Endodermal cell (in vitro differentiated cells): ENCODE results near the gene MUSK. TPM values are rescaled to one million over a fixed set of nuclear protein-coding genes. Genes with fewer than 3 reads are reported as not detected.

ENCODE experiments used
- DNase-seq: peaks from one replicate; pipeline ENCODE4 v3.0.0-alpha.2; 2017
- H3K27ac ChIP-seq: 2 replicates; pipeline ENCODE4 v1.5.1; 2013; ENCODE audit warnings: mild to moderate bottlenecking, low read depth, low read length, moderate library complexity
- H3K27me3 ChIP-seq: 2 replicates; pipeline ENCODE4 v1.6.1; 2013; ENCODE audit warnings: mild to moderate bottlenecking, low read length, moderate library complexity; ENCODE audit not compliant: insufficient read depth, control insufficient read depth, poor library complexity, severe bottlenecking
- H3K36me3 ChIP-seq: 2 replicates; pipeline ENCODE4 v1.7.0; 2013; ENCODE audit warnings: mild to moderate bottlenecking, low read length, moderate library complexity; ENCODE audit not compliant: control insufficient read depth, insufficient read depth
- H3K4me1 ChIP-seq: one replicate; pipeline ENCODE4 v1.7.0; 2013; ENCODE audit warnings: low read length; ENCODE audit not compliant: control insufficient read depth, insufficient read depth
- H3K4me3 ChIP-seq: 2 replicates; pipeline ENCODE4 v1.5.1; 2013; ENCODE audit warnings: mild to moderate bottlenecking, low read length, moderate library complexity
- H3K9ac ChIP-seq: 2 replicates; pipeline ENCODE4 v1.6.1; 2013; ENCODE audit warnings: mild to moderate bottlenecking, low read length, moderate library complexity; ENCODE audit not compliant: poor library complexity, severe bottlenecking; ENCODE audit errors: extremely low read depth
- H3K9me3 ChIP-seq: 2 replicates; pipeline ENCODE4 v1.6.1; 2013; ENCODE audit warnings: mild to moderate bottlenecking, low read length, moderate library complexity; ENCODE audit not compliant: control insufficient read depth
- H3K27ac Mint-ChIP-seq: 2 replicates; pipeline ENCODE4 v1.8.0; 2020; ENCODE audit warnings: mixed read lengths
- H3K27me3 Mint-ChIP-seq: 2 replicates; pipeline ENCODE4 v1.8.0; 2021; ENCODE audit warnings: mild to moderate bottlenecking, mixed read lengths; ENCODE audit not compliant: insufficient read depth
- H3K36me3 Mint-ChIP-seq: 2 replicates; pipeline ENCODE4 v1.8.0; 2020; ENCODE audit warnings: low read depth, mixed read lengths
- H3K4me1 Mint-ChIP-seq: 2 replicates; pipeline ENCODE4 v1.8.0; 2020; ENCODE audit warnings: mixed read lengths
- H3K4me3 Mint-ChIP-seq: 2 replicates; pipeline ENCODE4 v1.8.0; 2020; ENCODE audit warnings: mild to moderate bottlenecking, moderate library complexity, mixed read lengths
- H3K9me3 Mint-ChIP-seq: 2 replicates; pipeline ENCODE4 v1.8.0; 2020; ENCODE audit warnings: mild to moderate bottlenecking, mixed read lengths
- WGBS, 2 experiments: methylation state at CpG; one replicate each; pipeline versions ENCODE4 v1.1.5 to v1.1.7; 2013; ENCODE audit warnings: missing lambda C conversion rate in 2 of 2, mixed read lengths in 1 of 2; ENCODE audit not compliant: insufficient coverage in 1 of 2, insufficient read length in 1 of 2; 5-methylcytosine and 5-hydroxymethylcytosine counted together
- total RNA-seq, 2 donors: library from RNA; stranded (reverse); fragmentation: NEBNext Ultra II Directional in 1 of 2; extraction: Animal tissue kit (Norgen Biotek cat#: 25700) in 1 of 2; gene quantifications; 2 replicates in 1 of 2; 3 replicates in 1 of 2; pipeline ENCODE4 v1.2.1, GENCODE V29; 2021
- TF ChIP-seq, protein P1 (sequence below): fragments of 200-600 bp; sonication (generic); conservative IDR thresholded peaks from 2 replicates; pipeline ENCODE4 v1.5.0; 2021; ENCODE audit warnings: antibody characterized with exemption, mild to moderate bottlenecking

The MUSK gene
- total RNA-seq, 2 donors from 2014 or later: not detected

DNA sequence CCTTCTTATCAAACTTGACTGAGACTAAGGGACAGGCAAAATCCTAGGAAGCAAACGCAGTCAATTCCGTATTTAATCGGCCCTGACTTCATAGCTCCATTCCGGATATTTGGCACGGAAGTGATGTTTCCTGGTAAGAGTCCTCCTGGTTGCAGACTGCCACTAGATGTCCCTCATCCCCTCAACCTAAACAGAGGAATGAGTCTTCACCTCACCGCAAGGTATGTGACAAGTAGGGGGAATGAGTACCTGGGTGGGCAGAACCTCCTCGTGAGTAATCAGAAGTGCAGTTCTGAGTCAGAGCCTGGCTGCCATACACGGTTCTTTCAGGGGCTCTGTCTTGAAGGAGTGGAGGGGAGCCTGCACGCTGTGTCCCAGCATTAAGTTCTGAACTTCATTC, 173.6 kb downstream of the MUSK start:
- DNase-seq: peak; percentile 69
- no peaks in the 10 kb centered on the region for H3K36me3 Mint-ChIP-seq
- 81 to 94% methylated on average over 4 to 9 of the region's 9 CpGs for WGBS, 2 experiments

DNA sequence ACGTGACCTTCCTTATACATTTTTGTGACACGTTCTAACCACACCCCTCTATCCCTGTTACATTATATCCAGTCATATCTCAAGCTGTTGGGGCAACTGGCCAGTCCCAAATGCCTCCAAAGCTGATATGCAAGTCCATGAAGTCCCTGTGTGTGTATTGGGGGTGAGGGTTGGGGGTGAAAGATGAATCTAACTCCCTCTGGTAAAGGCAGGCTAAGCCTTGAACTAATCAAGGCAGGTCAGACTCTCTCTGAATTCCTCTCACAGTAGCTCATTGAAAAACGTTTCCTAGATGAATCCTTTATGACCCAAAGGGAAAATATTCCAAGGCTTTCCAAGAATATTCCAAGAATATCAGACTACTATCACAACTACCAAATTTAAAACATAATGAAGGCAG, 174.4 kb downstream of the MUSK start:
- H3K27me3 Mint-ChIP-seq: no peaks in the 10 kb centered on the region
- H3K4me1 ChIP-seq: no peaks in the 10 kb centered on the region
- H3K9ac ChIP-seq: no peak overlapping the region
- H3K36me3 Mint-ChIP-seq: no peaks in the 10 kb centered on the region
- H3K27ac ChIP-seq: no peak overlapping the region
- DNase-seq: no peak
- no peaks in the 10 kb centered on the region for H3K36me3 ChIP-seq
- H3K9me3 ChIP-seq: no peaks in the 10 kb centered on the region
- 84% methylated on average over 3 of the region's 3 CpGs; no CpG with 5 or more reads in 1 of the 2 experiments for WGBS, 2 experiments
- no peak overlapping the region for H3K4me3 ChIP-seq
- no peak overlapping the region for H3K27ac Mint-ChIP-seq
- peaks cover 6% of the 10 kb centered on the region for H3K9me3 Mint-ChIP-seq
- no peak overlapping the region for H3K4me3 Mint-ChIP-seq
- peaks cover 11% of the 10 kb centered on the region for H3K4me1 Mint-ChIP-seq
- TF ChIP-seq, protein P1, sequence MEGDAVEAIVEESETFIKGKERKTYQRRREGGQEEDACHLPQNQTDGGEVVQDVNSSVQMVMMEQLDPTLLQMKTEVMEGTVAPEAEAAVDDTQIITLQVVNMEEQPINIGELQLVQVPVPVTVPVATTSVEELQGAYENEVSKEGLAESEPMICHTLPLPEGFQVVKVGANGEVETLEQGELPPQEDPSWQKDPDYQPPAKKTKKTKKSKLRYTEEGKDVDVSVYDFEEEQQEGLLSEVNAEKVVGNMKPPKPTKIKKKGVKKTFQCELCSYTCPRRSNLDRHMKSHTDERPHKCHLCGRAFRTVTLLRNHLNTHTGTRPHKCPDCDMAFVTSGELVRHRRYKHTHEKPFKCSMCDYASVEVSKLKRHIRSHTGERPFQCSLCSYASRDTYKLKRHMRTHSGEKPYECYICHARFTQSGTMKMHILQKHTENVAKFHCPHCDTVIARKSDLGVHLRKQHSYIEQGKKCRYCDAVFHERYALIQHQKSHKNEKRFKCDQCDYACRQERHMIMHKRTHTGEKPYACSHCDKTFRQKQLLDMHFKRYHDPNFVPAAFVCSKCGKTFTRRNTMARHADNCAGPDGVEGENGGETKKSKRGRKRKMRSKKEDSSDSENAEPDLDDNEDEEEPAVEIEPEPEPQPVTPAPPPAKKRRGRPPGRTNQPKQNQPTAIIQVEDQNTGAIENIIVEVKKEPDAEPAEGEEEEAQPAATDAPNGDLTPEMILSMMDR: no peak
- no peaks in the 10 kb centered on the region for H3K27me3 ChIP-seq

More for the DNA sequence above, 173.6 kb downstream of the MUSK start:
- Histone ChIP-seq H3K4me3 (no peak overlapping the region), H3K27ac (no peak overlapping the region), H3K36me3 (no peaks in the 10 kb centered on the region), H3K9me3 (no peaks in the 10 kb centered on the region), H3K27me3 (no peaks in the 10 kb centered on the region), H3K4me1 (no peaks in the 10 kb centered on the region), H3K9ac (no peak overlapping the region)
- Mint-ChIP-seq H3K4me1 (peaks cover 11% of the 10 kb centered on the region), H3K9me3 (peaks cover 6% of the 10 kb centered on the region), H3K27ac (no peak overlapping the region), H3K4me3 (no peak overlapping the region), H3K27me3 (no peaks in the 10 kb centered on the region)
- TF ChIP-seq, protein P1: peak; percentile 67

DNA sequence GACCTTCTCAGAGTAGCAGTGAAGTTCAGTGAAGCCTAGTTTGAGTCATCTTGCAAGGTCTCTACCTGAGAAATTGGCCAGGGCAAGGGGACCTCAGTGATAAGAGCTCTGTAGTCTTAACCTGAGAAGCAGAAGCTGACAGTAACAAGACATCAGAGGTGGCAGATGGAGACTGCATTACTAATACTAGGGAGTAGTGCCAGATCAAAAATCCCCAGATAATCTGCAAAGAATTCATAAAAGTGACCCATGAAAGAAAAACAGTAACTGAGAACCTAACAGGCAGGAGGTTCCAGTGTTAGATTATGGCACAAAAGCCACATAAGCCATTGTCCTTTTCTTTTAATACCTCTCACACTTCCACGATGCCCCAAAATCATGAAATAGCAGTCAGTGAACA, 175.5 kb downstream of the MUSK start:
- Mint-ChIP-seq H3K9me3 (peaks cover 6% of the 10 kb centered on the region), H3K36me3 (no peaks in the 10 kb centered on the region), H3K27ac (no peak overlapping the region), H3K4me1 (peaks cover 11% of the 10 kb centered on the region), H3K27me3 (no peaks in the 10 kb centered on the region), H3K4me3 (no peak overlapping the region)
- Histone ChIP-seq H3K9me3 (no peaks in the 10 kb centered on the region), H3K9ac (no peak overlapping the region), H3K27me3 (no peaks in the 10 kb centered on the region), H3K4me1 (no peaks in the 10 kb centered on the region), H3K27ac (no peak overlapping the region), H3K36me3 (no peaks in the 10 kb centered on the region), H3K4me3 (no peak overlapping the region)
- TF ChIP-seq, protein P1: no peak
- 96% methylated on average over 1 of the region's 1 CpG; no CpG with 5 or more reads in 1 of the 2 experiments for WGBS, 2 experiments
- DNase-seq: no peak
